PC-9 (cell line): Measurements from ENCODE around the gene FOXN1.

ENCODE experiments used
- EZH2 ChIP-seq: fragments of 200-600 bp; sonication (generic); IDR thresholded peaks from 2 replicates; pipeline ENCODE4 v1.8.0; 2017; ENCODE audit warnings: antibody characterized with exemption, low read depth
- TF ChIP-seq, protein P1 (sequence below): fragments of 200-600 bp; sonication (generic); conservative IDR thresholded peaks from 2 replicates; pipeline ENCODE4 v1.6.1; 2017; ENCODE audit warnings: mixed run types, antibody characterized with exemption, mild to moderate bottlenecking, moderate library complexity

DNA sequence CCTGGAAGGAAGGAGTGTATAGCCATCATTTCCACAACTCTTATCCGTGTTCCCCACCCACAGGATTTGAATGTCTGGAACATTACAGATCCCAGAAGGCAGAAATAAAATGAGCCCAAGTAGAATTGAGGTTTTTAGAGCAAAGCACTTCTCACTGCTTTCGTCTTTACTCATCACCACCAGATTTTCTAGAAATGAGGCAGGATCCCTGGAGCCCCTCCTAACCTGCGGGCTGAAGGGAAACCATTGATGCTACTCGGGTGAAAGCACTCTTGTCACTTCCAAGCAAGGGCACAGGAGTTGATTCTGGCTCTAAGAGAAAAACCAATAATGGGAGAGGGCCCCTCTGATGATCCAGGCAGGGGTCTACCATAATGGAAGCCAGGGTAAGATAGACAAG lies 73.4 kb downstream of the FOXN1 start:
- TF ChIP-seq, protein P1, sequence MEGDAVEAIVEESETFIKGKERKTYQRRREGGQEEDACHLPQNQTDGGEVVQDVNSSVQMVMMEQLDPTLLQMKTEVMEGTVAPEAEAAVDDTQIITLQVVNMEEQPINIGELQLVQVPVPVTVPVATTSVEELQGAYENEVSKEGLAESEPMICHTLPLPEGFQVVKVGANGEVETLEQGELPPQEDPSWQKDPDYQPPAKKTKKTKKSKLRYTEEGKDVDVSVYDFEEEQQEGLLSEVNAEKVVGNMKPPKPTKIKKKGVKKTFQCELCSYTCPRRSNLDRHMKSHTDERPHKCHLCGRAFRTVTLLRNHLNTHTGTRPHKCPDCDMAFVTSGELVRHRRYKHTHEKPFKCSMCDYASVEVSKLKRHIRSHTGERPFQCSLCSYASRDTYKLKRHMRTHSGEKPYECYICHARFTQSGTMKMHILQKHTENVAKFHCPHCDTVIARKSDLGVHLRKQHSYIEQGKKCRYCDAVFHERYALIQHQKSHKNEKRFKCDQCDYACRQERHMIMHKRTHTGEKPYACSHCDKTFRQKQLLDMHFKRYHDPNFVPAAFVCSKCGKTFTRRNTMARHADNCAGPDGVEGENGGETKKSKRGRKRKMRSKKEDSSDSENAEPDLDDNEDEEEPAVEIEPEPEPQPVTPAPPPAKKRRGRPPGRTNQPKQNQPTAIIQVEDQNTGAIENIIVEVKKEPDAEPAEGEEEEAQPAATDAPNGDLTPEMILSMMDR = no peak
- no peak for TF ChIP-seq EZH2
